Measurements from ENCODE around the gene THUMPD3. TPM values are rescaled to one million over a fixed set of nuclear protein-coding genes. Genes with fewer than 3 reads are reported as not detected.

Gene THUMPD3
- total and polyA plus RNA-seq, 2 of the 13 experiments (the other 11 are each of a cell fraction or from before 2014, with no cell fraction given) = 31.2 to 44.1 TPM

- TF ChIP-seq ZNF777 (CRISPR knock-in tag; IDR thresholded peaks at IDR 0.05) = no peak
- no peak for TF ChIP-seq ZNF567 (CRISPR knock-in tag; IDR thresholded peaks at IDR 0.05; ENCODE audit: borderline replicate concordance)
- TF ChIP-seq PAF1 (CRISPR knock-in tag; IDR thresholded peaks at IDR 0.05) = peak; percentile 52; the same call in 1 of the 2 replicates
- peak; percentile 67; the same call in 1 of the 2 replicates for TF ChIP-seq ZNF749 (CRISPR knock-in tag; IDR thresholded peaks at IDR 0.05; ENCODE audit: borderline replicate concordance)
- no peak for TF ChIP-seq ZNF121 (CRISPR knock-in tag; IDR thresholded peaks at IDR 0.05)
- no peak for TF ChIP-seq FOXA1 (IDR thresholded peaks at IDR 0.05)
- TF ChIP-seq FOXA1 (CRISPR knock-in tag; IDR thresholded peaks at IDR 0.05) = no peak
- peak; percentile 94 for TF ChIP-seq PCBP1 (IDR thresholded peaks at IDR 0.05; ENCODE audit: borderline replicate concordance, low read depth, low read length)
- peak; percentile 98 for TF ChIP-seq TFDP2 (CRISPR knock-in tag; IDR thresholded peaks at IDR 0.05)
- TF ChIP-seq ZNF333 (CRISPR knock-in tag; IDR thresholded peaks at IDR 0.05; ENCODE audit: borderline replicate concordance) = peak; percentile 55; the same call in 1 of the 2 replicates
- TF ChIP-seq KAT8 (CRISPR knock-in tag; IDR thresholded peaks at IDR 0.05) = peak; percentile 88
- TF ChIP-seq MBNL3 (CRISPR knock-in tag; conservative IDR thresholded peaks at IDR 0.05) = no peak
- TF ChIP-seq GMEB1 (CRISPR knock-in tag; IDR thresholded peaks at IDR 0.05; ENCODE audit: borderline replicate concordance) = peak; percentile 87
- no peak for TF ChIP-seq ZNF597 (CRISPR knock-in tag; IDR thresholded peaks at IDR 0.05)
- TF ChIP-seq GTF3A (CRISPR knock-in tag; conservative IDR thresholded peaks at IDR 0.05) = no peak; the same call in 1 of the 2 replicates
- TF ChIP-seq ZNF619 (CRISPR knock-in tag; IDR thresholded peaks at IDR 0.05) = no peak
- peak; percentile 56; the same call in 1 of the 2 replicates for TF ChIP-seq THAP9 (CRISPR knock-in tag; IDR thresholded peaks at IDR 0.05; ENCODE audit: borderline replicate concordance)
- peak; percentile 89 for TF ChIP-seq CREM (IDR thresholded peaks at IDR 0.05)
- TF ChIP-seq CREM (CRISPR knock-in tag; IDR thresholded peaks at IDR 0.05) = no peak
- 0 out of 2 replicates have a peak, but pooled peaks have one; percentile 36 for TF ChIP-seq ZNF784 (CRISPR knock-in tag; IDR thresholded peaks at IDR 0.05; ENCODE audit: borderline replicate concordance)
- TF ChIP-seq ZNF652 (CRISPR knock-in tag; IDR thresholded peaks at IDR 0.05; ENCODE audit: borderline replicate concordance, low read depth) = no peak
- TF ChIP-seq CHD2 (IDR thresholded peaks at IDR 0.05; ENCODE audit: low read depth, low read length) = peak; percentile 95
- TF ChIP-seq HNF4A (CRISPR knock-in tag; IDR thresholded peaks at IDR 0.05) = no peak
Measured at GRCh38 chr3:9396632-9397331, 33.9 kb downstream of the THUMPD3 start (continued).

Data from HepG2 (cell line).